Caco-2 (cell line): ENCODE data around the gene MINK1. TPM values are rescaled to one million over a fixed set of nuclear protein-coding genes. Genes with fewer than 3 reads are reported as not detected.

Source experiments
- BruUV-seq: library from RNA; stranded (reverse); fragments of 400-500 nt; replicated peaks from 2 replicates; lab custom pipeline; 2021; lab: Mats Ljungman, UMichigan
- CTCF ChIA-PET: fragments of 300-600 bp; sonication (Branson Sonifier 250); formaldehyde crosslinking; loops from one replicate; lab custom pipeline; 2022; ENCODE audit warnings: antibody characterized with exemption; lab: Charles Lee
- POLR2A ChIA-PET: fragments of 300-600 bp; sonication (Branson Sonifier 250); formaldehyde crosslinking; loops from one replicate; lab custom pipeline; 2022; ENCODE audit warnings: antibody characterized with exemption; lab: Charles Lee
- DNase-seq, 2 experiments: peaks; one replicate each; pipeline versions ENCODE4 v3.0.0 to v3.0.0-alpha.2; 2020 to 2022
- H3K27me3 ChIP-seq: replicated peaks from 2 replicates; pipeline ENCODE4 v1.6.0; 2011; ENCODE audit warnings: low read length; ENCODE audit not compliant: control insufficient read depth, insufficient read depth
- H3K36me3 ChIP-seq: 2 replicates; pipeline ENCODE4 v1.5.1; 2011; ENCODE audit warnings: low read length; ENCODE audit not compliant: control insufficient read depth, insufficient read depth
- H3K4me1 ChIP-seq: fragments of 250-450 bp; sonication (Bioruptor Pico); 2 replicates; pipeline ENCODE4 v1.5.1; 2020; ENCODE audit warnings: mild to moderate bottlenecking
- H3K4me3 ChIP-seq: 2 replicates; pipeline ENCODE4 v1.5.1; 2011; ENCODE audit warnings: low read depth, mild to moderate bottlenecking, control low read depth, low read length
- H3K9me3 ChIP-seq: fragments of 250-450 bp; sonication (Bioruptor Pico); 2 replicates; pipeline ENCODE4 v1.5.1; 2020; ENCODE audit warnings: mild to moderate bottlenecking, moderate library complexity
- H3K27ac Mint-ChIP-seq: one replicate; pipeline ENCODE4 v1.8.0; 2022; ENCODE audit warnings: mixed read lengths; ENCODE audit not compliant: unreplicated experiment
- H3K27me3 Mint-ChIP-seq: one replicate; pipeline ENCODE4 v1.8.0; 2022; ENCODE audit warnings: mixed read lengths; ENCODE audit not compliant: insufficient read depth, unreplicated experiment
- H3K36me3 Mint-ChIP-seq: one replicate; pipeline ENCODE4 v1.8.0; 2022; ENCODE audit warnings: mild to moderate bottlenecking, mixed read lengths; ENCODE audit not compliant: insufficient read depth, unreplicated experiment
- H3K4me1 Mint-ChIP-seq: one replicate; pipeline ENCODE4 v1.8.0; 2022; ENCODE audit warnings: low read depth, mixed read lengths; ENCODE audit not compliant: unreplicated experiment
- H3K4me3 Mint-ChIP-seq: one replicate; pipeline ENCODE4 v1.8.0; 2022; ENCODE audit warnings: mild to moderate bottlenecking, moderate library complexity, mixed read lengths; ENCODE audit not compliant: unreplicated experiment
- H3K9me3 Mint-ChIP-seq: one replicate; pipeline ENCODE4 v1.8.0; 2022; ENCODE audit warnings: mixed read lengths; ENCODE audit not compliant: unreplicated experiment
- intact Hi-C: fragments of 100-400 bp; cut with micrococcal nuclease; formaldehyde crosslinking; loops from one replicate; pipeline ENCODE4 v1.10.0; 2022; ENCODE audit not compliant: unreplicated experiment
- total RNA-seq: library from RNA; stranded (reverse); gene quantifications from 2 replicates; pipeline ENCODE4 v1.2.3, GENCODE V29; 2022
- TF ChIP-seq, protein P1 (sequence below), 2 experiments: fragments of 200-600 bp in 1 of 2; IDR thresholded peaks; 1 replicate in 1 of 2; 2 replicates in 1 of 2; pipeline versions ENCODE4 v1.5.1 to v1.8.0; 2011 to 2022; ENCODE audit warnings: antibody characterized with exemption in 1 of 2, control low read depth in 1 of 2, inconsistent platforms in 1 of 2, low read depth in 1 of 2, low read length in 1 of 2, mild to moderate bottlenecking in 1 of 2, moderate library complexity in 1 of 2; ENCODE audit not compliant: insufficient read depth in 1 of 2, severe bottlenecking in 1 of 2, unreplicated experiment in 1 of 2

The MINK1 gene
- total RNA-seq, 1 experiment from 2014 or later = 47.7 TPM

- H3K4me3 Mint-ChIP-seq = peak overlapping the region; percentile 74
- H3K9me3 Mint-ChIP-seq = no peaks in the 10 kb centered on the region
- H3K27ac Mint-ChIP-seq = no peak overlapping the region
- ChIA-PET POLR2A (no interaction called here), CTCF (no interaction called here)
- Histone ChIP-seq H3K9me3 (no peaks in the 10 kb centered on the region), H3K4me1 (no peaks in the 10 kb centered on the region), H3K36me3 (no peaks in the 10 kb centered on the region), H3K4me3 (no peak overlapping the region), H3K27me3 (no peaks in the 10 kb centered on the region)
- DNase-seq = no peak
- peaks cover 23% of the 10 kb centered on the region for H3K36me3 Mint-ChIP-seq
- no TSS peak for BruUV-seq
- H3K4me1 Mint-ChIP-seq = no peaks in the 10 kb centered on the region
- intact Hi-C loops = no loop called here
- no peaks in the 10 kb centered on the region for H3K27me3 Mint-ChIP-seq
- TF ChIP-seq, protein P1, sequence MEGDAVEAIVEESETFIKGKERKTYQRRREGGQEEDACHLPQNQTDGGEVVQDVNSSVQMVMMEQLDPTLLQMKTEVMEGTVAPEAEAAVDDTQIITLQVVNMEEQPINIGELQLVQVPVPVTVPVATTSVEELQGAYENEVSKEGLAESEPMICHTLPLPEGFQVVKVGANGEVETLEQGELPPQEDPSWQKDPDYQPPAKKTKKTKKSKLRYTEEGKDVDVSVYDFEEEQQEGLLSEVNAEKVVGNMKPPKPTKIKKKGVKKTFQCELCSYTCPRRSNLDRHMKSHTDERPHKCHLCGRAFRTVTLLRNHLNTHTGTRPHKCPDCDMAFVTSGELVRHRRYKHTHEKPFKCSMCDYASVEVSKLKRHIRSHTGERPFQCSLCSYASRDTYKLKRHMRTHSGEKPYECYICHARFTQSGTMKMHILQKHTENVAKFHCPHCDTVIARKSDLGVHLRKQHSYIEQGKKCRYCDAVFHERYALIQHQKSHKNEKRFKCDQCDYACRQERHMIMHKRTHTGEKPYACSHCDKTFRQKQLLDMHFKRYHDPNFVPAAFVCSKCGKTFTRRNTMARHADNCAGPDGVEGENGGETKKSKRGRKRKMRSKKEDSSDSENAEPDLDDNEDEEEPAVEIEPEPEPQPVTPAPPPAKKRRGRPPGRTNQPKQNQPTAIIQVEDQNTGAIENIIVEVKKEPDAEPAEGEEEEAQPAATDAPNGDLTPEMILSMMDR (IDR thresholded peaks at IDR 0.05; ENCODE audit: insufficient read depth in 1 of 2, low read depth in 1 of 2, low read length in 1 of 2, severe bottlenecking in 1 of 2, unreplicated experiment in 1 of 2) = no peak
Measured at GRCh38 chr17:4808378-4808767, 24.8 kb upstream of the MINK1 start.

DNA sequence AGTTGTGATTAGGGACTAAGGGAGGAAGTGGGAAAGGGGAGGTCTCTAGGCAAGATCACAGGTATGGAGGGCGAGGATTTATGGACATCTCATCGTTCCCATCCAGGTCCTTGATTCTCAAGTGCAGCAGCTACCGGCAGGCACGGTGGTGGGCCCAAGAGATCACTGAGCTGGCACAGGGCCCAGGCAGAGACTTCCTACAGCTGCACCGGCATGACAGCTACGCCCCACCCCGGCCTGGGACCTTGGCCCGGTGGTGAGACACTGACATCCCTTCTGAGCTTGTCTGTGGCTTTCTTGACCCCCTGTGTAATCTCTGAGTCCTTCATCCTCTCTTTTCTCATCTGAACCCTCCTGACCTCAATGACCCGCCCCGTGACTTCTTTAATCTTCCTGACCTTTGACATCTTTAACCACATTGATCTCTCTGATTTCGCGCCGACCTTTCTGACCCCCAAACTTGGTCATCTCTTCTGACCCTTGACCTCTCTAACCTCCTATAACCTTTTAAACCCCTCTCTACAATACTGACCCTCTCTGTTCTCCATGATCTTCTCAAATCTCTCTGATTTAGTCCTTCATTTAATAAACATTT, 22.3 kb upstream of the MINK1 start:
- no peak for DNase-seq
- no peaks in the 10 kb centered on the region for H3K4me1 Mint-ChIP-seq
- no peaks in the 10 kb centered on the region for H3K4me1 ChIP-seq
- CTCF ChIA-PET = interaction anchor here (0.6 kb wide), 1 partner anchor 15 kb away, joined by 3 read pairs; the partner anchor contains the start of gene PSMB6
- no peak overlapping the region for H3K4me3 Mint-ChIP-seq
- no peaks in the 10 kb centered on the region for H3K27me3 ChIP-seq
- no peaks in the 10 kb centered on the region for H3K9me3 Mint-ChIP-seq
- TF ChIP-seq, protein P1 (IDR thresholded peaks at IDR 0.05; ENCODE audit: insufficient read depth in 1 of 2, low read depth in 1 of 2, low read length in 1 of 2, severe bottlenecking in 1 of 2, unreplicated experiment in 1 of 2) = no peak
- no peaks in the 10 kb centered on the region for H3K36me3 ChIP-seq
- no peak overlapping the region for H3K4me3 ChIP-seq
- H3K27me3 Mint-ChIP-seq = no peaks in the 10 kb centered on the region
- POLR2A ChIA-PET = no interaction called here
- intact Hi-C loops = no loop called here
- no peak overlapping the region for H3K27ac Mint-ChIP-seq
- no peaks in the 10 kb centered on the region for H3K9me3 ChIP-seq
- peaks cover 33% of the 10 kb centered on the region for H3K36me3 Mint-ChIP-seq
- BruUV-seq = no TSS peak

DNA sequence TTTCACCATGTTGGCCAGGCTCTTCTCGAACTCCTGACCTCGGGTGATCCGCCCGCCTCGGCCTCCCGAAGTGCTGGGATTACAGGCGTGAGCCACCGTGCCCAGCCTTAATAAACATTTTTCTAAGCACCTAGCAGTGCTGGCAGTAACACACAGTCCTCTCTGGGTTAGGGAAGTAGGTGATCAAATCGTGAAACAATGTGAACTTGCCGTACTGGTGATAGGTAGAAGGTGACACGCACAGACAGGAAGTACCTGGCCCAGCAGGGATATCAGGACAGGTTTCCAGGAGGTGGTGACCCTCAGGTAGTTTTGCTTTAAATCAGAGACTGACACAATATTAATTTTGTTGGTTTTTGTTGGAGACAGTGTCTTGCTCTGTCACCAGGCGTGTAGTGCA, 21.7 kb upstream of the MINK1 start:
- TF ChIP-seq, protein P1 (IDR thresholded peaks at IDR 0.05; ENCODE audit: insufficient read depth in 1 of 2, low read depth in 1 of 2, low read length in 1 of 2, severe bottlenecking in 1 of 2, unreplicated experiment in 1 of 2) = no peak
- H3K4me1 Mint-ChIP-seq = no peaks in the 10 kb centered on the region
- POLR2A ChIA-PET = no interaction called here
- Histone ChIP-seq H3K27me3 (no peaks in the 10 kb centered on the region), H3K36me3 (no peaks in the 10 kb centered on the region), H3K9me3 (no peaks in the 10 kb centered on the region), H3K4me1 (no peaks in the 10 kb centered on the region), H3K4me3 (no peak overlapping the region)
- H3K9me3 Mint-ChIP-seq = no peaks in the 10 kb centered on the region
- CTCF ChIA-PET = no interaction called here
- H3K27ac Mint-ChIP-seq = no peak overlapping the region
- intact Hi-C loops = no loop called here
- H3K27me3 Mint-ChIP-seq = no peaks in the 10 kb centered on the region
- H3K36me3 Mint-ChIP-seq = peaks cover 40% of the 10 kb centered on the region
- no peak overlapping the region for H3K4me3 Mint-ChIP-seq
- DNase-seq = no peak
- BruUV-seq = no TSS peak
